HG02884 (cell line): ENCODE data around the gene RNASE7.

ENCODE experiments used
- ATAC-seq: cut with Tn5 transposase; IDR thresholded peaks from one replicate; pipeline ENCODE4 v1.9.1; 2021; ENCODE audit warnings: mild to moderate bottlenecking, moderate library complexity; ENCODE audit not compliant: unreplicated experiment

RNASE7 gene

GRCh38 chr14:21084998-21085853 lies 43.1 kb downstream of the RNASE7 start:
- ATAC-seq: no peak

- no peak for ATAC-seq
These were observed 44.7 kb downstream of the RNASE7 start for GRCh38 chr14:21086908-21087293.

DNA sequence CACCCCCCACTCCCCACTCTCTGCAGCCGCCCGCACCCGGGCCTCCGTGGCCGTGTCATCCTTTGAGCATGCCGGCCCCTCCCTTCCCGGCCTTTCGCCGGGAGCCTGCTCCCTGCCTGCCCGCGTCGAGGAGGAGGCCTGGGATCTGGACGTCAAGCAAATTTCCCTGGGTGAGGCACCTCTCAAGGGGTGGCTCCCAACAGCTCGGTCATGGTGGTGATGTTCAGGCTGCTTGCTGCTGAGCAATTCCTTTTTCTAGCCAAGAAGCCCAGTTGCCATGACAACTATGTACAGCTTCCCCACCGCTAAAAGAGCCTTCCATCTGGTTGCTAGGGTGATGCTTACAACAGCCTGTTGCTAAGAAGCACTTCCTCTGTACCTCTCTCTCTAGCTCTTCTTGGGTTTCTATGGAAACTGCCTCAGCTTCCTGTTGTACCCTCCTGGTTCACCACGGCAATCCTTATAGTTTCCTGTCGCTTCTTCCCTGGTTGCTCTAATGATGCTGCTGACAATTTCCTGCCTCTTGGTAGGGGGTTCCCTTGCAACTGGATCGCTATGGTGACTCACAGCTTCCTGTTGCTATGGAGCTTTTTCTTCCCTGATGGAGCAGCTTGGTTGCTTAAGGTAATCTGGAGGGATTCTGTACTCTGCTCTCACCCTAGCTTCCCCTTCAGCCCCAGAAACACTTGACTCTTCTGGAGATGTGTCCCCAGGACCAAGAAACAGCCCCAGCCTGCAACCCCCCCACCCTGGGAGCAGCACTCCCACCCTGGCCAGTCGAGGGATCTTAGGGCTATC lies 45.3 kb downstream of the RNASE7 start:
- peak; percentile 51 for ATAC-seq

- ATAC-seq: no peak
These were observed 46.5 kb downstream of the RNASE7 start for GRCh38 chr14:21088687-21089086.

DNA sequence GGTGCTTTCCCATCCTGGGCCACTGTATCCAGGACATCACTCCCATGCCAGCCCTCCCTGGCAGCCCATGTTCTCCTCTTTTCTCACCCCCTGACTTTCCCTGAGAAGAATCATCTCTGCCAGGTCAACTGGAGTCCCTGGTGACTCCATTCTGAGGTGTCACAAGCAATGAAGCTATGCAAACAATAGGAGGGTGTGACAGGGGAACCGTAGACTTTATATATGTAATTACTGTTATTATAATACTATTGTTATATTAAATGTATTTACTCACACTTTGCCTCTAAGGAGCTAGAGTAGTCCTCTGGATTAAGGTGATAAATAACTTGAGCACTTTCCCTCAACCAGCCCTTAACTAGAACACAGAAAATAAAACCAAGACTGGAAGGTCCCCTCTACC lies 47.1 kb downstream of the RNASE7 start:
- no peak for ATAC-seq

GRCh38 chr14:21089877-21090193 lies 47.7 kb downstream of the RNASE7 start:
- ATAC-seq: no peak

GRCh38 chr14:21090194-21090939 lies 48.2 kb downstream of the RNASE7 start:
- no peak for ATAC-seq

DNA sequence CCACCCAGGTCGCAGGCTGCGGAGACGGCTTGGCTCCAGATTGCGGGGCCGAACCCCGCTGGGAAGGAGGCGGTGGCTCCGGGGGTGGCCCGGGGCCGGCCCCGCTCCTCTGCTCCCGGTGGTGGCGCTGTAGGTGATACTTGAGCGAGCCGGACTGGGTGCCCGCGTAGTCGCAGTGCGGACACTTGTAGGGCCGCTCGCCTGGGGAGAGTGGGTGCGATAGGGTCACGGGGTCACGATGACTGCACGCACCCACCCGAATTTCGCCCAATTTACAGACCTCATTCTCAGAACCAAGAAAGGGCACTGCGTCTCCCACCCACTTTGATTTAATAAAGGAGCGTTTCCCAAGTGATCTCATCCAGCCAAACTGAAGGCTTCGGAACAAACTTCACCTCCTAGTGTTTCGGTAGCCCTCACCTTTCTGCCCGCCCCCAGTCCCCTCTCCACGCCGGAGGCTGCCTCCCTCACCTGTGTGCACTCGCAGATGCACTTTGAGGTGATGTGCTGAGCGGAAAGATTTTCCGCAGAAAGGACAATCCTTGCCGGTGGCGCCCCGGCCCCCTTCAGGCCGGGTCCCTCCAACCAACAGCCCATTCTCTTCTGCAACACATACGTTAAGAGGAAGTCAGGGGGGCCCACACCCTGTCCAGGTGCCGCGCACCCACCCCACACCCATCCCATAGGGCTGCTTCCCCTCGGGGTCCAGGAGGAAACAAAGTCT lies 48.9 kb downstream of the RNASE7 start:
- no peak for ATAC-seq

DNA sequence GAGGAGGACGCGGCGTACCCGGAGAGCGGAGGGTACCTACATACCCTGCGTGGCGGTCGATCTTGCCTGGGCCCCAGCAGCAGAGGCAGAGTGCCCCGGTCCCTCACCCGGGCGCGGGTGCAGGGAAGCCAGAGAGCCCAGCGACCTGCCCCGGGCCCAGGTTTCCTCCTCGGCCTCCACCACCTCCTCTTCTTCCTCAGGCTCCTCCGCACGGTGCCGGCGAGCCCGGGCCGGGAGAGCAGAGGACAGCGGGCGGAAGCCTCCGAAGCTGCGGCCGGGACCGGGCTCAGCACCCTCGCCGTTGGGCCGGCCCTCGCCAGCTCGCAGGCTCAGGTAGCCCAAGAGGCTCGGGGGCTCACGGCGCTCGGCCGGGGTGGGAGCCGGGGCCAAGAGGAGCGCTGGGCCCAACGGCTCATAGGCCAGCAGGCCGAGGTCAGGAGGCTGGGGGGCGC lies 49.7 kb downstream of the RNASE7 start:
- ATAC-seq: no peak

GRCh38 chr14:21092273-21093011 lies 50.3 kb downstream of the RNASE7 start:
- ATAC-seq: peak; percentile 91

DNA sequence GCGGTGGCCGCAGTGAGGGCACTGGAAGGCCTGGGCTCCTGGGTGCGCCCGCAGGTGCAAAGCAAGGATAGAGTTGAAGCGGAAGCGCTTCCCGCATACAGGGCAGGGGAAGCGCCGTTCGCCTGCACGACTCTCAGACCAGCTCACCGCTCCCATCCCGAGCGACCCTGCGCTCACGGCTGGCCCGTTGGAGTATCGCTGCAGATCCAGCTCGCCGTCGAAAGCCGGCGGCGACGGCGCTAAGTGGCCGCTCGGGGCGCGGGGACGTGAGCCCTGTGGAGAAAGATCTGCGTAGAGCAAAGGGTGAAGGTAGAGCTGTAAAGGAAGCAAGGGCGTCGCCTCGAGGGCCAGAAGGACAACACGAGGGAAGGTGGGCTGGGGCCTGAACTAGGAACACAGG lies 50.9 kb downstream of the RNASE7 start:
- ATAC-seq: no peak
